ENCODE results near the gene PATZ1. TPM values are rescaled to one million over a fixed set of nuclear protein-coding genes. Genes with fewer than 3 reads are reported as not detected.

The PATZ1 gene
- total RNA-seq, 2 donors from 2014 or later = 22.9 to 26.4 TPM

DNA sequence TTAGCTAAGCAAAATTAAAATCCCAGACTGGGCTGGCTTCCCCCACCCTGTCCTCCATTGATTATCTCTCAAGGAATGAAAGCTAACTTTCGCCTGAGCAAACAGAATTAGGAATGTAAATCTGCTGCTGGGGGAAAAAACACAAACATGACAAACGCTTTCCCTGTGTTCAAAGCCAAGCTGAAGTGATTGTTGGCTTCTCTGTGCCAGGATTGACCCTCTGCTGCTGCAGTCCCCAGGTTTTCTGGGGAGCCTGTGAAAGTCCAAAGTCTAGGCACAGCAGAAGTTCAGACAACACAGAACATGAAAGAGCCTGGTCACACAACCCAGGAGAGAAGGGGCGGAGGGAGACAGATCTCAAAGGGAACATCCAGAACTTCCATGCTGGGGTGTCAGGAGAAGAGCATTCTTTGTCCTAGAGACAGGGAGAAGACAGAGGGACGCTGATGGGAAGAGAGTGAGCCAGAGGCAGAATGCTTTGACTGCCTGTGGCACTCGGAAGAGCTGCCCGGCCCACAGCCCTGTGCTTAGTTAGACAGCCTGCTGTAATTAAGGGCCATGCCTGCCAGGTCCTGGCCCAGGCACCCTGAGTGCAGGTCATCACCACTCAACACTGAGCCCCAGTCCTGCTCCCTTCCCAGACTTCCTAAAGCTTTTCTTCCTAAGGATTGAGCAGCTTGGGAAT lies 6.9 kb downstream of the PATZ1 start:
- H3K9me3 Mint-ChIP-seq = no peaks in the 10 kb centered on the region
- H3K27ac Mint-ChIP-seq = no peak overlapping the region
- peaks cover 0 to 23% of the 10 kb centered on the region in 2 donors for H3K36me3 Mint-ChIP-seq (ENCODE audit: insufficient read depth in 2 of 2)
- H3K4me3 Mint-ChIP-seq = no peak overlapping the region
- DNase-seq (no peak), ATAC-seq (replicated peaks in 1 of 2) (no peak)
- peaks cover 80% of the 10 kb centered on the region for H3K4me1 Mint-ChIP-seq (ENCODE audit: low read depth)
- H3K27me3 Mint-ChIP-seq (ENCODE audit: low read depth) = no peaks in the 10 kb centered on the region

DNA sequence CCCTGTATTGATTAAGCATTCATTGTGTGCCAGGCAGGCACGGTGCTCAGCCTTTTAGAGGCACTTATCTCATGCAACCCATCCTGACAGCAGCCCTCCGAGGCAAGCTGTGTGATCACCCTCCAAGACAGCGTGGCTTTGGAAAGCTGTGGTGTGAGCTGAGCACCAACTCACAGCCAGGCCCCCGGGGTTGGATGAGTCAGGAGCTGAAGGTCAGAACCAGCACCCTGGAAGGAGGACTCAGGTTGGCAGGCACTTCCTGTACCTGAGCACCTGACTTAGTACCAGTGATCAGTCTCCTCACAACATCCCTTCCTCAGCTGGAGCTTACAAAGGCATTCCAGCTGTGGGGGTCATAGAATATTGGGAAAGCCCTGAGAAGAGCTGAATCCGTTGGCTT lies 9.0 kb downstream of the PATZ1 start:
- DNase-seq (peak; percentile 44 to 49), ATAC-seq (replicated peaks in 1 of 2) (peak; percentile 72 to 79)
- Mint-ChIP-seq H3K27ac (peak overlapping the region; percentile 85), H3K9me3 (no peaks in the 10 kb centered on the region), H3K4me3 (no peak overlapping the region), H3K36me3 (ENCODE audit: insufficient read depth in 2 of 2) (peaks cover 7 to 22% of the 10 kb centered on the region in 2 donors), H3K27me3 (ENCODE audit: low read depth) (no peaks in the 10 kb centered on the region), H3K4me1 (ENCODE audit: low read depth) (peaks cover 64% of the 10 kb centered on the region)

DNA sequence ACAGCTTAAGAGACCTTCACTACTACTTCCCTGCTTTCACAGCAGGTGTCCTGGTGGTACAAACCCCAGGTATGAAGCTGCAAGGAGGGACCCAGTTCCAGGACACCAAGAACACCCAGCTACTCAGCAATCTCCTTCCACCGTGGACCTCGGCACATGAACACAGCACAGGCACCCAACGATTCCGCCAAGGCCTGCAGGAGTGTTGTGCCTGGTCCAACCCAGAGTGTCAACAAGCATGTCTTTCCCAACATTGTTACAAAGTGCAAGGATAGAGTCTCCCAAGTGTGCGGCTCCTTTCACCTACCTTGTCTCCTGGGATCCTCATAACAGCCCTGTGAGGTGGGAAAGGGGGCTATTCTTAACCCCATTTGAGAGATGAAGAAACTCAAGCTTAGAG lies 11.8 kb downstream of the PATZ1 start:
- Mint-ChIP-seq H3K27me3 (ENCODE audit: low read depth) (no peaks in the 10 kb centered on the region), H3K9me3 (no peaks in the 10 kb centered on the region), H3K36me3 (ENCODE audit: insufficient read depth in 2 of 2) (peaks cover 8 to 20% of the 10 kb centered on the region in 2 donors), H3K4me3 (no peak overlapping the region), H3K4me1 (ENCODE audit: low read depth) (peaks cover 56% of the 10 kb centered on the region), H3K27ac (peak overlapping the region; percentile 9)
- ATAC-seq (replicated peaks in 1 of 2) = no peak
- no peak for DNase-seq

DNA sequence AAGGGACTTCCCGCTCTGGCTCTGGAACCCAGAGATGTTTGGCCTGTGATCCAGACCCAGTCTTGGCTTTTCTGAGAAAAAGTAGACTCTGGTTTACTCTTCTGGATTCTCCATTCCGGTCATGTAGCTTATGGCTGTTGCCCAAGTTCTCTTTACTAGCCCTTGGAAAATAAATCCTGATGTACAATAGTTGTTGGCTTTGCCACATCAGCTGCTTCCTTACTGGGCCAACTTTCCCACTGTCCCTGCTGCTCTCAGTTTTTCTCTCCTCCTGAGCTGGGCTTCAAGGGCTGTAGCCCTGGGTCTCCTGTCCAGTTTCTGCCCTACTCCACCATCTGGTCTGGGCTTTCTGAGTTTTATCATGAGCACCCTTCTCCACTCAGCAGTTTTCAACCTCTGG lies 12.5 kb downstream of the PATZ1 start:
- no peaks in the 10 kb centered on the region for H3K9me3 Mint-ChIP-seq
- peaks cover 8 to 25% of the 10 kb centered on the region in 2 donors for H3K36me3 Mint-ChIP-seq (ENCODE audit: insufficient read depth in 2 of 2)
- H3K4me3 Mint-ChIP-seq = no peak overlapping the region
- H3K27ac Mint-ChIP-seq = peak overlapping the region; percentile 91
- no peak for ATAC-seq (replicated peaks in 1 of 2)
- peaks cover 57% of the 10 kb centered on the region for H3K4me1 Mint-ChIP-seq (ENCODE audit: low read depth)
- DNase-seq = no peak
- no peaks in the 10 kb centered on the region for H3K27me3 Mint-ChIP-seq (ENCODE audit: low read depth)

DNA sequence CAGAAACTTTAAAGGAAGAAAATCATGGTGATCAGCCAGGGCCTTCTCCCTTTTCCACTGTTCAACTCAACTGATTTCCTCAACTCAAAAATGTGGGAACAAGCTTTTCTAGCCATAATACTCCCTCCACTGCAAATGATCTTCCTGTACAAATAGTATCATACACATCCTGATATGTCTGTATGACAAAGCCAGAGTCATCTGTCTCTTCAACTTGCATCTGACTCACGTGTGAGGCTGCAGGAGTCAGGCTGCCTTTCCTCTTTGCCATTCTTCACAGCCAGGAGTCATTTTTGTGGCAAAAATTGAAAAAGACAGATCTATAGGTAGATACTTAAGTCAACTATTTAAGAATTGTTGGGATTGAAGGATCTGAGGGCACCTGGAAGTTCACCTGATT lies 13.3 kb downstream of the PATZ1 start:
- peaks cover 8 to 26% of the 10 kb centered on the region in 2 donors for H3K36me3 Mint-ChIP-seq (ENCODE audit: insufficient read depth in 2 of 2)
- ATAC-seq (replicated peaks in 1 of 2) (no peak), DNase-seq (no peak)
- no peaks in the 10 kb centered on the region for H3K27me3 Mint-ChIP-seq (ENCODE audit: low read depth)
- H3K4me1 Mint-ChIP-seq (ENCODE audit: low read depth) = peaks cover 51% of the 10 kb centered on the region
- no peaks in the 10 kb centered on the region for H3K9me3 Mint-ChIP-seq
- no peak overlapping the region for H3K4me3 Mint-ChIP-seq
- peak overlapping the region; percentile 10 for H3K27ac Mint-ChIP-seq

DNA sequence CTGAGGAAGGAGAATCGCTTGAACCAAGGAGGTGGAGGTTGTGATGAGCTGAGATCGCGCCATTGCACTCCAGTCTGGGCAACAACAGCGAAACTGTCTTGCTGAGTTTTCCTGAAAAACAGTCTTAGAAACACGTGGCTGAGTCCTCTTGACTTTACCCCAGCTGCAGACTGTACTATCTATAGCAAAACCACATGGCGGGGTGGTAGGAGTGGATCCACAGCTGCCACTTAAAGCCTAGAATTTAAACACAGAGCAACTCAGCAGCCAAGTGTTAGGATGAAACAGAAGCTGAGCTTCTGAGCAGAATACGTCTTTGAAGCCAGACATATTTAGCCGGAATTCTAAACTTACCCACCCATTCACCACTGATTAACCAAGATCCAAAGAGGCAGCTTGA lies 14.1 kb downstream of the PATZ1 start:
- Mint-ChIP-seq H3K27ac (no peak overlapping the region), H3K4me1 (ENCODE audit: low read depth) (peaks cover 42% of the 10 kb centered on the region)
- ATAC-seq (replicated peaks in 1 of 2) = no peak

DNA sequence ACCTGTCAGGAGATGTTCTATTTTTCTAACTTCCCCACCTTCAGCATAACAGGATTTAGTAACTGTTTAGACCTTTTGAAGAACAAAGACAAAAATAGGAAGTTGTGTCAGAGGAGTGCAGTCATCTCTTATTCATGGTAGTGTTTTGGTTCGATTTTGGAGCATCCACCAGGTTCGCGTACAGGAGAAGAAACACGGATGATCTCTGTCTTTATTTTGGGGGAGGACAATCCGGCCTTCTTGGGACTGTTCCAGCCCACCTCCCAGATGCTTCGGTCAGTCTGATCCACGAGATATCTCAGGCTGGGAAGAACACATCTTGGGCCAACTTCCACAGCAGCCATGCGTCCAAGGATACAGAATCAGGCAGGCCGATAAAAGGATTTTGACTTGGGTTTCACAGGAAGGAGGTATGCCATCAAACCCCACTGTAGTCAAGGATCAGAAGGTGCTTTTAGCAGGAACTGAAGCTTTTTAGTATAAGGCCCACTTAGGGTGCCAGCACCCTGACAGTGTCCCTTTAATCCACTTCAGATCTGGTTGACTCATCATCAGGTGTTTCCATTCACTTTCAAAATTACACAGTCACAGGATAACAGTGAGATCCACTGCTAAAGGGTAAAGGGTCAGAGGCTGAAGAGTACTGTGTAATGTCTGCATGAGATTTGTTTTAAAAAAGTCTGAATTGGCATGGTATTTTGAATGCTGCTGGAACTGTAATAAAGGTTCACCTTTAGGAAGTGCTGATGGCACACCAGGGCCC lies 16.5 kb downstream of the PATZ1 start:
- Mint-ChIP-seq H3K27ac (peak overlapping the region; percentile 55), H3K4me1 (ENCODE audit: low read depth) (peaks cover 34% of the 10 kb centered on the region), H3K4me3 (peak overlapping the region in 1 of 2 donors; percentile 60), H3K27me3 (ENCODE audit: low read depth) (no peaks in the 10 kb centered on the region), H3K36me3 (ENCODE audit: insufficient read depth in 2 of 2) (peaks cover 10 to 17% of the 10 kb centered on the region in 2 donors), H3K9me3 (no peaks in the 10 kb centered on the region)
- no peak for DNase-seq
- ATAC-seq (replicated peaks in 1 of 2) = peak; percentile 96 to 97

More for the DNA sequence above, 14.1 kb downstream of the PATZ1 start:
- DNase-seq = no peak
- H3K27me3 Mint-ChIP-seq (ENCODE audit: low read depth) = no peaks in the 10 kb centered on the region
- H3K36me3 Mint-ChIP-seq (ENCODE audit: insufficient read depth in 2 of 2) = peaks cover 8 to 24% of the 10 kb centered on the region in 2 donors
- no peak overlapping the region for H3K4me3 Mint-ChIP-seq
- no peaks in the 10 kb centered on the region for H3K9me3 Mint-ChIP-seq

DNA sequence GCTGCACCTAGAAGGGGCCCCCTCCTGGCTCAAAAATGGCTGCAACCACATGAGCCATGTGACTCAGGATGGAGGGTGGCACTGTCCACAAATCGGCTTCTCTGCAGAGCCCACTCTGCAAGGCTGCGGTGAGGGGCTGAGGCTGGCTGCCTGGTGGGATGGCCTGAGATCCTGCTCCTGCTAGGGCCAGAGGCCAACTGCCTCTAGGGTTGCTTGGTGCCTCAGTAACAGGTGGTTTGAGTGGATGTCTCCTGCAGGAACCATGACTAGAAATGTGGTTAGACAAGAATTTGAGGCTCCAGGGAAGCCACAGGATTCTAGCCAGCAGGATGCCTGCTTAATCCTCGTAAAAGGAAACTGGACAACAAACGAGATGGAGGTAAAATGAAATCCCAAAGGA lies 17.1 kb downstream of the PATZ1 start:
- no peaks in the 10 kb centered on the region for H3K9me3 Mint-ChIP-seq
- peak overlapping the region; percentile 55 for H3K27ac Mint-ChIP-seq
- H3K4me1 Mint-ChIP-seq (ENCODE audit: low read depth) = peaks cover 31% of the 10 kb centered on the region
- H3K36me3 Mint-ChIP-seq (ENCODE audit: insufficient read depth in 2 of 2) = peaks cover 10 to 17% of the 10 kb centered on the region in 2 donors
- H3K27me3 Mint-ChIP-seq (ENCODE audit: low read depth) = no peaks in the 10 kb centered on the region
- no peak for DNase-seq
- H3K4me3 Mint-ChIP-seq = no peak overlapping the region
- ATAC-seq (replicated peaks in 1 of 2) = no peak

DNA sequence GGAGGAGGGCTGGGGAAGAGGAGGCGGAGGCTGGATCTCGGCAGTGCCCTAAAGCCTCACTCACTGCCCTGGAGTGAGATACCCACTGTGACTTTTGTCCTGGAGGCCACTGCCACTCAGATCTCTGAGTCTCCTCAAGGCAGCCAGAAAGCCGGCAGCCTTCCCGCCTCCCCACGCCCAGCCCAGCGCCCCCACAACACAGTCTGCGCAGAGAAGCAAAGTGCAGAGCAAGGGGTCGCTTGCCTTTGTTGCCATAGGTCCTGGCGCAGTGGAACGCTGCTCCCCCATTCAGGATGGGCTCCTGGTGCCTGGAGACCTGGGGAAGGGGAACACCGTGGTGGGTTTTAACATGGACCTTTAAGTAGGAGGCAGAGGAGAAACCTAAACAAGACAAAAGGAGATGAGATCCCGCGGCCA lies 17.6 kb downstream of the PATZ1 start:
- no peaks in the 10 kb centered on the region for H3K27me3 Mint-ChIP-seq (ENCODE audit: low read depth)
- H3K27ac Mint-ChIP-seq = no peak overlapping the region
- H3K4me3 Mint-ChIP-seq = no peak overlapping the region
- H3K9me3 Mint-ChIP-seq = no peaks in the 10 kb centered on the region
- ATAC-seq (replicated peaks in 1 of 2) (no peak), DNase-seq (no peak)
- peaks cover 7 to 17% of the 10 kb centered on the region in 2 donors for H3K36me3 Mint-ChIP-seq (ENCODE audit: insufficient read depth in 2 of 2)
- H3K4me1 Mint-ChIP-seq (ENCODE audit: low read depth) = peaks cover 32% of the 10 kb centered on the region

DNA sequence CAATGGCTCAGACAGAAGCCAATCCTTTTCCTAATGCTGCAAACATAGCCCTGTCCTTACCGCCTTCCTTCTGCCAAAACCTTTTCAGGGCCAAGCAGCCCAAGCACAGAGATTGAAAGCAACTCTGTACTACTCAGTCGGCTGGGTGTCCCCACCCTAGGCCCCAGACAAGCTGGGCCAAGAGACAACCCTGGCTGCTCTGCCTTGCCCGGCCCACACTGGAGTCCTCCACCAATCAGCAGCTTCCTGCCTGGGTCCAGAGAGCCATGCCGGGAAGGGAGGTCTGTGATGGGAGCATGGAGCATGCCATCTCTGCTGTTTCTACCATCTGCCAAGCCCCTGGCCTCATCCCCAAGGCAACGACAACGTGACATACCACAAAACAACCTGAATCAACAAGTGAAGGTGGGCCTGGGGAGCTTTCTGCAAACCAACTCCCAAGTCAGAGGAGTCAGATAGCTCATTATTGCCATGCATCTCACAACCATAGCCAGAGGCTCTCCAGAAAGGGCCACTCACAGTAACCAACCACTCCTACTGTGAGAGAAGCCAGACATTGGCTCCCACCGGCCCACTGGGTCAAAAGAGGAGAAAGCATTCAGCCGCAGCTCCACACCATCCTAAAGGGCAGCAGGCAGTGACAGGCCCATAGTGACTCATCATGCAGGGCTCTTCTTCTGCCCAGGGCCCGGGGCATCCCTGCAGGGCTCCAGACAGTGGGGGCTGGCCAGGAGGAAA lies 18.2 kb downstream of the PATZ1 start:
- Mint-ChIP-seq H3K4me1 (ENCODE audit: low read depth) (peaks cover 38% of the 10 kb centered on the region), H3K36me3 (ENCODE audit: insufficient read depth in 2 of 2) (peaks cover 7 to 16% of the 10 kb centered on the region in 2 donors), H3K4me3 (no peak overlapping the region), H3K9me3 (no peaks in the 10 kb centered on the region), H3K27ac (no peak overlapping the region), H3K27me3 (ENCODE audit: low read depth) (no peaks in the 10 kb centered on the region)
- DNase-seq = no peak
- no peak for ATAC-seq (replicated peaks in 1 of 2)

DNA sequence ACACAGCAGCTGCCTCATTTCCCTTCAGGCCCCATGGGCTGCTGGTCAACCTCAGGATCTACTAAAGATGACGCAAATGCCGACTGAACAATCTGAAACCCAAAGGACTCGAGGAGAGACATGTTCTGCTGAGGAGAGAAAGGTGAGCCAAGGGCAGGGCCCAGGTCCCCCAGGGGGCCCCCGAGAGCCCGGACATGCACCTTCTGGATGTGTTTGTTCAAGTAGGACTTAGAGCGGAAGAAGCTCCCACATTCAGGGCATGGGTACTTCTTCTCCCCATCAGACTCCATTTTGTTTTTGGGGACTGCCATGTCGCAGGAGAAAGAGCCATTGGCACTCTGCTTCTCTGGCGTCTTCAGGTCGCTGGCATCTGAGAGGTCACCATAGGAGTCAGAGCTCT lies 19.3 kb downstream of the PATZ1 start:
- no peak for DNase-seq
- ATAC-seq (replicated peaks in 1 of 2) = no peak
- no peak overlapping the region for H3K27ac Mint-ChIP-seq
- H3K27me3 Mint-ChIP-seq (ENCODE audit: low read depth) = no peaks in the 10 kb centered on the region
- H3K36me3 Mint-ChIP-seq (ENCODE audit: insufficient read depth in 2 of 2) = peaks cover 2 to 12% of the 10 kb centered on the region in 2 donors
- peaks cover 41% of the 10 kb centered on the region for H3K4me1 Mint-ChIP-seq (ENCODE audit: low read depth)
- H3K9me3 Mint-ChIP-seq = no peaks in the 10 kb centered on the region
- H3K4me3 Mint-ChIP-seq = no peak overlapping the region

DNA sequence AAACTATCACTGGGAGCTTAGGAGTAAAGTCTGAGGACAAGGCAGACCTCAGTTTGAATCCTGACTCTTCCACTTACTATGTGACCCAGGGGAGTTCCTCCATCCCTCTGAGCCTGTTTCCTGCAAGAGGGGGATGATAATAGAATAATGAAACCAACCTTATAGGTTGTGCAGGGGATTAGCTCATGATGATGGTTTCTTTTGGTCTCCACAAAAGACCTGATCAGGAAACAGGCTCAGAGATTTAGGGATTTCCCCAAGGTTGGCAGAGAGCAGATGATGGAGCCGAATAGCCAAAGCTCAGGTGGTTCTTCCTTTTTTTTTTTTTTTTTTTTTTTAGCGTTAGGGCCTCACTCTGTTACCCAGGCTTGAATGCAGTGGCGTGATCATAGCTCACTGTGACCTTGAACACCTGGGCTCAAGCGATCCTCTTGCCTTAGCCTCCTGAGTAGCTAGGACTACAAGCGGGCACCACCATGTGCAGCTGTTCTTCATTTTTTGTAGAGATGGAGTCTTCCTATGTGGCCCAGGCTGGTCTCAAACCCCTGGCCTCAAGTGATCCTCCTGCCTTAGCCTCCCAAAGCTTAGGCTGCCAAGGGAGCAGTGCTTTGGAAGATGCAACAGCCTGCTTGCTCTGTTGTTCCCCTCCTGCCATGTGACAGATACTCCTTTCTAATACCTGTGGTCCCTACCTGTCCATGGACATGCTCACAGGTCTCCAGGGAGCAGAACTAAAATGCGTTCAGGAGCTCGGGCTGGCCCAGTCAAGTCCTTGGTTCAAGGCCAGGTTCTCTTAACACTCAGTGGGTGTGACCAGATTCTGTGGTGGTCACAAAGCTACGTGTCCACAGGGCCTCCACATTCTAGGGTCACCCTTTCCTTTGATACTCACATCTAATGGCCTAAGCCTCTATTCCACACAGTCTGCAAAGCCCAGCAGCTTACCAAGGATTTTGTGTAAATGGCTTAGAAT lies 22.3 kb downstream of the PATZ1 start:
- peaks cover 2 to 7% of the 10 kb centered on the region in 2 donors for H3K36me3 Mint-ChIP-seq (ENCODE audit: insufficient read depth in 2 of 2)

More for the DNA sequence above, 22.3 kb downstream of the PATZ1 start:
- ATAC-seq (replicated peaks in 1 of 2) = no peak
- peak overlapping the region; percentile 14 for H3K27ac Mint-ChIP-seq
- no peak for DNase-seq
- no peaks in the 10 kb centered on the region for H3K9me3 Mint-ChIP-seq
- peaks cover 23% of the 10 kb centered on the region for H3K4me1 Mint-ChIP-seq (ENCODE audit: low read depth)
- H3K27me3 Mint-ChIP-seq (ENCODE audit: low read depth) = no peaks in the 10 kb centered on the region
- no peak overlapping the region for H3K4me3 Mint-ChIP-seq

Measured in activated T-cell treated with anti-CD3 and anti-CD28 coated beads, Interleukin-2, amount 50 U/mL, for 72 hours (primary cell).